Measurements from ENCODE around the gene CDK19. TPM values are rescaled to one million over a fixed set of nuclear protein-coding genes. Genes with fewer than 3 reads are reported as not detected.

CDK19 gene
- polyA plus RNA-seq, 1 of the 3 experiments (the other 2 are of a cell fraction), result 6.5 TPM

- no peaks in the 10 kb centered on the region for H3K9me2 ChIP-seq
- H3K79me2 ChIP-seq (ENCODE audit: insufficient read depth), result no peaks in the 10 kb centered on the region
- H3K9me3 ChIP-seq, result no peaks in the 10 kb centered on the region
- no peak overlapping the region for H2AFZ ChIP-seq (ENCODE audit: low read depth)
- H3K4me3 ChIP-seq (ENCODE audit: low read depth in 2 of 2, low read length in 1 of 2), result no peak overlapping the region
- no peaks in the 10 kb centered on the region for H3K27me3 ChIP-seq (ENCODE audit: insufficient read depth)
- H3F3A ChIP-seq (replicated peaks; ENCODE audit: insufficient read depth), result no peaks in the 10 kb centered on the region
- H3K4me2 ChIP-seq, result no peak overlapping the region
- ChIA-PET CTCF (no interaction called here), POLR2A (no interaction called here)
- no peak for DNase-seq
- no peak for TF ChIP-seq ZBTB33 (IDR thresholded peaks at IDR 0.05; ENCODE audit: borderline replicate concordance, low read depth)
- no peak for TF ChIP-seq TCF12 (IDR thresholded peaks at IDR 0.05)
- no peak for TF ChIP-seq GATA2 (CRISPR knock-in tag; IDR thresholded peaks at IDR 0.05)
- TF ChIP-seq FOXJ3 (CRISPR knock-in tag; IDR thresholded peaks at IDR 0.05), result no peak
- no peak for TF ChIP-seq SMC3 (IDR thresholded peaks at IDR 0.05; ENCODE audit: low read depth, low read length)
- no peak for TF ChIP-seq JUND (IDR thresholded peaks at IDR 0.05)
- TF ChIP-seq REST (IDR thresholded peaks at IDR 0.05; ENCODE audit: low read depth, low read length), result no peak
- 84% methylated on average over 6 of the region's 6 CpGs for WGBS (ENCODE audit: low lambda C conversion rate)
- no peaks in the 10 kb centered on the region for H4K20me1 ChIP-seq (ENCODE audit: insufficient read depth)
- H3K4me1 ChIP-seq (ENCODE audit: control insufficient read depth in 1 of 2, insufficient read depth in 2 of 2, low read depth in 1 of 2, low read length in 1 of 2), result no peaks in the 10 kb centered on the region
- H3K27ac ChIP-seq (ENCODE audit: low read depth in 2 of 2, low read length in 1 of 2), result no peak overlapping the region
- no peak overlapping the region for H3K9ac ChIP-seq
- no peaks in the 10 kb centered on the region for H3K36me3 ChIP-seq (replicated peaks in 1 of 2; ENCODE audit: control insufficient read depth in 1 of 2, insufficient read depth in 2 of 2, low read length in 1 of 2)
Measured at GRCh38 chr6:110833831-110834230, 18.6 kb upstream of the CDK19 start.

- ChIA-PET CTCF (no interaction called here), POLR2A (interaction anchor here (1.8 kb wide), 1 partner anchor 16 kb away, joined by 7 read pairs; the partner anchor contains the start of gene CDK19)
- no peak for DNase-seq
- Histone ChIP-seq H3K27ac (ENCODE audit: low read depth in 2 of 2, low read length in 1 of 2) (no peak overlapping the region), H3F3A (replicated peaks; ENCODE audit: insufficient read depth) (no peaks in the 10 kb centered on the region), H3K9ac (no peak overlapping the region), H3K9me3 (no peaks in the 10 kb centered on the region), H3K4me1 (ENCODE audit: control insufficient read depth in 1 of 2, insufficient read depth in 2 of 2, low read depth in 1 of 2, low read length in 1 of 2) (no peaks in the 10 kb centered on the region), H3K9me2 (no peaks in the 10 kb centered on the region), H3K27me3 (ENCODE audit: insufficient read depth) (no peaks in the 10 kb centered on the region), H3K4me3 (ENCODE audit: low read depth in 2 of 2, low read length in 1 of 2) (no peak overlapping the region), H3K79me2 (ENCODE audit: insufficient read depth) (no peaks in the 10 kb centered on the region), H3K36me3 (replicated peaks in 1 of 2; ENCODE audit: control insufficient read depth in 1 of 2, insufficient read depth in 2 of 2, low read length in 1 of 2) (no peaks in the 10 kb centered on the region), H2AFZ (ENCODE audit: low read depth) (no peak overlapping the region), H3K4me2 (no peak overlapping the region), H4K20me1 (ENCODE audit: insufficient read depth) (no peaks in the 10 kb centered on the region)
- WGBS (ENCODE audit: low lambda C conversion rate), result 88% methylated on average over 6 of the region's 6 CpGs
- TF ChIP-seq REST (IDR thresholded peaks at IDR 0.05; ENCODE audit: low read depth, low read length) (no peak), IRF3 (IDR thresholded peaks at IDR 0.05; ENCODE audit: low read depth, low read length) (no peak), GATA2 (CRISPR knock-in tag; IDR thresholded peaks at IDR 0.05) (no peak), FOXJ3 (CRISPR knock-in tag; IDR thresholded peaks at IDR 0.05) (no peak), EZH2phosphoT487 (IDR thresholded peaks at IDR 0.05; ENCODE audit: borderline replicate concordance, low read depth) (no peak), MAX (IDR thresholded peaks at IDR 0.05; ENCODE audit: low read depth) (no peak), RCOR1 (IDR thresholded peaks at IDR 0.05; ENCODE audit: low read length) (no peak), TAF1 (IDR thresholded peaks at IDR 0.05; ENCODE audit: borderline replicate concordance, low read depth, low read length) (no peak), FOXM1 (IDR thresholded peaks at IDR 0.05; ENCODE audit: low read depth) (no peak), USF2 (IDR thresholded peaks at IDR 0.05; ENCODE audit: borderline replicate concordance, low read depth, low read length) (no peak), TCF12 (IDR thresholded peaks at IDR 0.05) (no peak), CHD2 (IDR thresholded peaks at IDR 0.05; ENCODE audit: low read length, partially characterized antibody) (no peak)
Measured at GRCh38 chr6:110831405-110831804, 16.1 kb upstream of the CDK19 start.

All from SK-N-SH (cell line).